ENCODE measurements around the gene FAM50A.
"Not testable (repeated sequence)": the region's sequence is repeated elsewhere in the genome, so short reads cannot be mapped to it uniquely, and the experiment has no call there.

Gene FAM50A

GRCh38 chrX:154486052-154486395 lies 42.1 kb downstream of the FAM50A start:
- DNase-seq: peak; percentile 45

DNA sequence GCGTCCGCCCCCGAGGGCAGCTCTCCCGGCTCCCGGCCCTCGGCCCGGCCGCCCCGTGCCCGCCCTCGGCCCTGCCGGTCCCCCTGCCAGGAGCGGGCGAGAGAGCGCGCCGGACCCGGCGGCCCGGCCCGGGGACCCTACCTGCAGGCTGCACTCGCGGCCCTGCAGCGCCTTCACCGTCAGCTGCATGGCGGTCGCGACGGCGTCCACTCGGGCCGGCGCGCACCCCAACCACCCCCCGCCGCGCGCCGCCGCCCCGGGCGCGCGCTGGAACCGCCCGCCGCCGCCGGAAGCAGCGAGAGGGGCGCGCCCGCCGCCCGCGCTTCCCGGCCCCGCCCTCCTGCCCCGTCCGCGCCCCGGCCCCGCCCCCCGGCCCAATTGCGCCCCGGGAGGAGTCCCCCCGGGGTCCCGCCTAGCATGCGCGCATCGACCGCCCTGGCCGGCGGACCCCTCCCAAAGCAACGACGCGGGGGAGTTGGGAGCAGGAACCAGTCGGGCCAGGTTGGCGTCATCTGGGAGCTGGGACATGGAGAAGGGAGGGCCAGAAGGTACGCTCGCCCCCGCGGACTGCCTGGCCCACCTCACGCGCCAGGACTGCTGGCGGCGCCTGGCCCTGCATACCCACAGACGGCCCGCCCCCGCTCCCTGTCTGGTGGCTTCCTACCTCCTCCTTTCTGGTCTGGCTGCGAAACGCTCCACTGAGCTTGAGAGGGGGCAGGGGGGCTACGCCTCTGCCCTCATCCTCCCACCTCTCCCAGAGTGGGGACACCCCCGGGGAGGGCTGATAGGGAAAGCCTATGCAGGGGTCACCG lies 42.7 kb downstream of the FAM50A start, which contains the start of gene UBL4A:
Gene UBL4A (minus strand): TSS at position 220 of the 812 bp plus-strand sequence. CDS start 31 bp downstream, at position 189.
- peak; percentile 63 for DNase-seq

GRCh38 chrX:154487518-154488290 lies 43.8 kb downstream of the FAM50A start:
- DNase-seq: no peak

DNA sequence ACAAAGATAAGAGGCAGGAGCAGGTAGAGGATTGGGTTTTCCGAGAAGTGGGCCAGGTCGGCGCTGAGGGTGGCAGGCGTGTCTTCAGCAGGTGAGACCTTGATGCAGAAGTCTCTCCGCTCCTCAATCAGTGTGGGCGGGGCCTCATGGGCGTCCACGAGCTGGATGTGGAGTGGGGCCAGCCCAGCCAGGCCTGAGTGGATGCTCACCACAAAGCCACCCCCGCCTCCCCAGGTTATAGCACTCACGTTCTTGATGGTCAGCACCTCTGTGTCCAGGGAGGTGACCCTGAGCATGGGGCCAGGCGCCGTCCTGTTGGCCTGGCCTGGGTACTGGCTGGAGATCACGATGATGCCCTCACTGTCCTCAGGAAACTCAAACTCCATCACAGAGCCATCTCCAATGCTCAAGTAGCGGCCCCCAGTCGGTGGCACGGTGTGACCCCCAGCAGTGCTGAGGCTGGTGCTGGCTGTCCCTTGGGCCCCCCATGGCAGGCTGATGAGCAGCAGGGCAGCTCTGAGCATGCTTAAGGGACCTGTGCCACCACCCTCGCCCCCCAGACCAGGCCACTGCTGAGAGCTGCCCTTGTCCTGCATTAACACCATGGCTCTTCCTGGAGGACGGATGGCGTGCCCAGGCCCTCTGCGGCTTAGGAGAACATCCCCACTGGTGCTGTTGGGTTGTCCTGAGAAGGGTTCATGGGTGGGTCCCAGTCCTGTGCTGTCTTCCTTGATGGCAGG lies 44.6 kb downstream of the FAM50A start:
- DNase-seq: no peak

GRCh38 chrX:154489182-154489581 lies 45.2 kb downstream of the FAM50A start:
- no peak for DNase-seq

- peak; percentile 34 for DNase-seq
Observed at GRCh38 chrX:154490021-154490413, 46.1 kb downstream of the FAM50A start.

GRCh38 chrX:154490414-154491083 lies 46.6 kb downstream of the FAM50A start, which contains the start of gene SLC10A3:
Gene SLC10A3, minus strand, starts transcription at chrX:154490629. Its CDS starts 1,689 bp downstream, at chrX:154488940.
- peak; percentile 95 for DNase-seq

DNA sequence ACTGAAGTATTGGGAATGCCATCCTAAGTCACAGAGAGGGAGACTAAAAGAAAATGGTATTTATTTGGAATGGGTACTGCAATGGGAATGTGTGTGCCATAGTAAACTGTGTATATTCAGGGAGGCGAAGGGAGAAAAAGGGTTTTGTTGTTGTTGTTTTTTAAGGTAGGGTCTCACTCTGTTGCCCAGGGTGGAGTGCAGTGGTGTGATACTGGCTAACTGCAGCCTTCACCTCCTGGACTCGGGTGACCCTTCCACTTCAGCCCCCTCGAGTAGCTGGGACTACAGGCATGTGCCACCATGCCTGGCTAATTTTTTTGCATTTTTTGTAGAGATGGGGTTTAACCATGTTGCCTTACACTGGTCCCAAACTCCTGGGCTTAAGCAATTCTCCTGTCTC lies 50.8 kb downstream of the FAM50A start:
- DNase-seq: no peak

GRCh38 chrX:154495472-154495922 lies 51.6 kb downstream of the FAM50A start:
- no peak for DNase-seq

DNA sequence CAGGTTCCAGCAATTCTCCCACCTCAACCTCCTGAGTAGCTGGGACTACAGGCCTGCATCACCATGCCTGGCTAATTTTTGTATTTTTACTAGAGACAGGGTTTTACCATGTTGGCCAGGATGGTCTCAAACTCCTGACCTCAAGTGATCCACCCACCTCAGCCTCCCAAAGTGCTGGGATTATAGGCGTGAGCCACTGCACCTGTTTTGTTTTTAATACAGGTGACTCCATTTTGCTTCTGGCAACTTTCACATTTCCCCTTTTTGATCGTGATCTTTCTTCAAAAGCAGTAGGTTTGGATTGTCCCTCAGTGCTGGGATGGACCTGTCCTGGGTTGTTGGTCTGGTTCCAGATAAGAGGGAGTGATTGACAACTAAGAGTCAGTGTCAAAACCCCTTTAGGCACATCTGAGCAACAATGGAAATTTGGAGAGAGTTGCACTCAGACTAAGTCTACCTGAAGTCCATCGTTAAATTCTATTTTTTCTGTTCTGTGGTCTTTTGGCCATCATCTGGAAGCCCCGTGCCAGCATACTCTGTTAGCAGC lies 52.7 kb downstream of the FAM50A start:
- not testable (repeated sequence) for DNase-seq
